OCI-LY3 (cell line): ENCODE measurements around the gene KLF14.

Experiments
- H2AFZ ChIP-seq: fragments of 200-600, 300-600 bp; shearing (Covaris generic); 2 replicates; pipeline ENCODE4 v1.6.0; 2014; ENCODE audit warnings: antibody characterized with exemption, low read depth, low read length
- H3K27ac ChIP-seq: fragments of 200-600, 300-600 bp; sonication (generic); 2 replicates; pipeline ENCODE4 v1.5.1; 2014; ENCODE audit warnings: mild to moderate bottlenecking, low read length, moderate library complexity, mixed read lengths
- H3K27me3 ChIP-seq: fragments of 200-600, 300-600 bp; sonication (generic); 2 replicates; pipeline ENCODE4 v1.6.1; 2014; ENCODE audit warnings: low read depth, low read length, mixed read lengths
- H3K36me3 ChIP-seq: fragments of 200-600, 300-600 bp; sonication (generic); replicated peaks from 2 replicates; pipeline ENCODE3; 2014; ENCODE audit warnings: low read depth, low read length, mixed read lengths
- H3K4me1 ChIP-seq: fragments of 300-600, 200-600 bp; sonication (generic); 2 replicates; pipeline ENCODE4 v1.6.1; 2014; ENCODE audit warnings: low read length, mixed read lengths
- H3K4me2 ChIP-seq: fragments of 200-600, 300-600 bp; sonication (generic); 2 replicates; pipeline ENCODE4 v1.6.1; 2014; ENCODE audit warnings: low read length, mixed read lengths
- H3K4me3 ChIP-seq: fragments of 300-600, 200-600 bp; sonication (generic); 2 replicates; pipeline ENCODE4 v1.5.1; 2014; ENCODE audit warnings: antibody characterized with exemption, mild to moderate bottlenecking, low read length, moderate library complexity
- H3K79me2 ChIP-seq: fragments of 300-600, 200-600 bp; shearing (Covaris generic); 2 replicates; pipeline ENCODE4 v1.6.1; 2014; ENCODE audit warnings: mild to moderate bottlenecking, low read length, mixed read lengths
- H3K9ac ChIP-seq: fragments of 300-600, 200-600 bp; shearing (Covaris generic); 2 replicates; pipeline ENCODE4 v1.6.0; 2014; ENCODE audit warnings: mild to moderate bottlenecking, low read length, moderate library complexity
- H3K9me3 ChIP-seq: fragments of 200-600, 300-600 bp; shearing (Covaris generic); 2 replicates; pipeline ENCODE4 v1.6.1; 2014; ENCODE audit warnings: low read length, mixed read lengths; ENCODE audit not compliant: insufficient read depth
- H4K20me1 ChIP-seq: fragments of 200-600, 300-600 bp; sonication (generic); 2 replicates; pipeline ENCODE4 v1.6.1; 2016; ENCODE audit warnings: low read length, mixed read lengths; ENCODE audit not compliant: insufficient read depth
- EZH2phosphoT487 ChIP-seq: fragments of 200-600 bp; shearing (Covaris generic); IDR thresholded peaks from 2 replicates; pipeline ENCODE4 v1.6.1; 2018; ENCODE audit warnings: antibody characterized with exemption, mixed run types, low read depth
- TF ChIP-seq, protein P1 (sequence below): fragments of 200-600, 300-600 bp; sonication (generic); IDR thresholded peaks from 2 replicates; pipeline ENCODE4 v1.5.1; 2014; ENCODE audit warnings: antibody characterized with exemption, low read length, low read depth

KLF14 gene

DNA sequence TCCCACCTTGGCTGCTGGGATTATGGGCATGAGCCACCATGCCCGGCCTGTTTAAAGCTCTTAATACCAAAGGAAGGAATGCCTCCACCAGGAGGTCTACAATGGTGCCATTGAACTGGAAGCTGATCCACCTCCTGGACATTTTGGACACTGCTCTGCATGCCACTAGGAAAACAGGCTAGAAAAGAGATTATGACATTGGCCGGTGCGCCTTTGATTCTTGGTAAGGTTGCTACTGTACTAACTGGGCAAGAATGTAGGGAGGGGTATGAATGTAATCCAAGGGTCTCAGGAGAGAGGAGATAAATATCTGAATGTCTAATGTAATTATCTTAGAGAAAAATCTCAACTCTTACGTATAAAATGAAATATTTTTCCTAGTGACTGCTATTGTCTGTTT lies 26.0 kb downstream of the KLF14 start:
- Histone ChIP-seq H3K4me1 (no peaks in the 10 kb centered on the region), H3K27ac (no peak overlapping the region), H2AFZ (no peak overlapping the region), H3K9ac (no peak overlapping the region), H3K4me2 (no peak overlapping the region), H3K36me3 (no peaks in the 10 kb centered on the region), H3K9me3 (no peaks in the 10 kb centered on the region), H3K27me3 (no peaks in the 10 kb centered on the region), H3K4me3 (no peak overlapping the region), H4K20me1 (no peaks in the 10 kb centered on the region), H3K79me2 (no peaks in the 10 kb centered on the region)
- TF ChIP-seq, protein P1, sequence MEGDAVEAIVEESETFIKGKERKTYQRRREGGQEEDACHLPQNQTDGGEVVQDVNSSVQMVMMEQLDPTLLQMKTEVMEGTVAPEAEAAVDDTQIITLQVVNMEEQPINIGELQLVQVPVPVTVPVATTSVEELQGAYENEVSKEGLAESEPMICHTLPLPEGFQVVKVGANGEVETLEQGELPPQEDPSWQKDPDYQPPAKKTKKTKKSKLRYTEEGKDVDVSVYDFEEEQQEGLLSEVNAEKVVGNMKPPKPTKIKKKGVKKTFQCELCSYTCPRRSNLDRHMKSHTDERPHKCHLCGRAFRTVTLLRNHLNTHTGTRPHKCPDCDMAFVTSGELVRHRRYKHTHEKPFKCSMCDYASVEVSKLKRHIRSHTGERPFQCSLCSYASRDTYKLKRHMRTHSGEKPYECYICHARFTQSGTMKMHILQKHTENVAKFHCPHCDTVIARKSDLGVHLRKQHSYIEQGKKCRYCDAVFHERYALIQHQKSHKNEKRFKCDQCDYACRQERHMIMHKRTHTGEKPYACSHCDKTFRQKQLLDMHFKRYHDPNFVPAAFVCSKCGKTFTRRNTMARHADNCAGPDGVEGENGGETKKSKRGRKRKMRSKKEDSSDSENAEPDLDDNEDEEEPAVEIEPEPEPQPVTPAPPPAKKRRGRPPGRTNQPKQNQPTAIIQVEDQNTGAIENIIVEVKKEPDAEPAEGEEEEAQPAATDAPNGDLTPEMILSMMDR = no peak
- TF ChIP-seq EZH2phosphoT487 = no peak

DNA sequence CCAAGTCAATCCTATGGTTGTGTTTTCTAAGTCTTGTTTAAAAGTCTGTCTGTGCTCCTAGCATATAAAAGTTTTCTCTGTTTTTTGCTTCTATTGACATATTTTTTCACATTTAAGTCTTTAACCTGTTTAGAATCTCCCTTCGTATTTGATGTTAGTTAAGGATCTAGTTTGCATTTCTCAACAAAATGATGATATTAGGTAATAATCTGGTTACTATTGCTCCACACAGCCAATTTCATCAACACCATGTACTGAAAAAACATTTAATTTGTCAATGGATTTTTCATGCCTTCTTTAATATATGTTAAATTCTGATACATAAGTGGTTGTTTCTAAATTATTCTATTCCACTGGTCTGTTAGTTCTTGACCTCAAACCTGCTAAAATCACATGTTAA lies 30.2 kb downstream of the KLF14 start:
- H3K36me3 ChIP-seq = no peaks in the 10 kb centered on the region
- H3K4me2 ChIP-seq = no peak overlapping the region
- TF ChIP-seq, protein P1 = no peak
- no peak for TF ChIP-seq EZH2phosphoT487
- no peaks in the 10 kb centered on the region for H3K4me1 ChIP-seq
- no peaks in the 10 kb centered on the region for H3K9me3 ChIP-seq
- H3K27ac ChIP-seq = no peak overlapping the region
- H3K79me2 ChIP-seq = no peaks in the 10 kb centered on the region
- no peak overlapping the region for H2AFZ ChIP-seq
- no peaks in the 10 kb centered on the region for H3K27me3 ChIP-seq
- H4K20me1 ChIP-seq = no peaks in the 10 kb centered on the region
- no peak overlapping the region for H3K9ac ChIP-seq
- no peak overlapping the region for H3K4me3 ChIP-seq

DNA sequence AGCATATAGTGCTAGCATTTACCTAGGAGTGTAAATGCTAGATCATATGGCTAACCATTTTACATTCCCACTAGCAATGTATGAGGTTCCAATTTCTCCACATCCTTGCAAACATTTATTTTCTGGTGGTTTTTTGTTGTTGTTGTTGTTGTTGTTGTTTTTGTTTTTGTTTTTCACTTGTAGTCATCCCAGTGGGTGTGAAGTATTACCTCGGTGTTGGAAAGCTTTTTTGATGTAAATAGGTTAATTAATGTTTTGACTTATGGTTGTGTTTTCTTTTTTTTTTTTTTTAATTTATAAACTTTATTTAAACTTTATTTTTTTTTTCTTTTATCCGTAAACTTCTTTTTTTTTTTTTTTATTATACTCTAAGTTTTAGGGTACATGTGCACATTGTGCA lies 32.4 kb downstream of the KLF14 start:
- Histone ChIP-seq H3K79me2 (no peaks in the 10 kb centered on the region), H4K20me1 (no peaks in the 10 kb centered on the region), H3K27me3 (no peaks in the 10 kb centered on the region), H3K9me3 (no peaks in the 10 kb centered on the region), H3K4me3 (no peak overlapping the region), H3K9ac (no peak overlapping the region), H3K4me1 (no peaks in the 10 kb centered on the region), H3K4me2 (no peak overlapping the region), H2AFZ (no peak overlapping the region), H3K36me3 (no peaks in the 10 kb centered on the region), H3K27ac (no peak overlapping the region)
- no peak for TF ChIP-seq EZH2phosphoT487
- TF ChIP-seq, protein P1 = no peak

DNA sequence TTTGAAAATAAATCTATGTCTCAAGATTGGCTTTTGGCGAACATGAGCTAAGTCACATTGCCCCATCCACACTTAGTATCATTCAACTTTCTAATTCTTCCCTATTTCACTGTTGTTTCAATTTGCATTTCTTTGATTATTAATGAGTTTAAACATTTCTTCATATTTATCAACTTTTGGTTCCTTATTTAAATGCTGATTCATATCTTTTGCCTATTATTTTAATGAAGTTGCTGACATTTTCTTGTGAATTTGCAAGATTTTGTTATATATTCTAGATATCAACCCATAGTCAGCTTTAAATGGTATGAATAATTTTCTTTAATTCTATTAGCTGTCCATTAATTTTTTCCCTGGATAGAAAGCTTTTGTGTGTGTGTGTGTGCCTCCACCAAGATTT lies 33.2 kb downstream of the KLF14 start:
- Histone ChIP-seq H3K4me2 (no peak overlapping the region), H4K20me1 (no peaks in the 10 kb centered on the region), H3K36me3 (no peaks in the 10 kb centered on the region), H3K9ac (no peak overlapping the region), H3K79me2 (no peaks in the 10 kb centered on the region), H2AFZ (no peak overlapping the region), H3K9me3 (no peaks in the 10 kb centered on the region), H3K27ac (no peak overlapping the region), H3K4me1 (no peaks in the 10 kb centered on the region), H3K4me3 (no peak overlapping the region), H3K27me3 (no peaks in the 10 kb centered on the region)
- TF ChIP-seq EZH2phosphoT487 = no peak
- TF ChIP-seq, protein P1 = no peak
